Parathyroid adenoma (tissue), 2 donors: ENCODE results near the gene KCNN2.

Experiments used
- H2AFZ ChIP-seq: fragments of 300-600 bp; sonication (generic); one replicate; pipeline ENCODE4 v1.7.0; 2017; ENCODE audit warnings: antibody characterized with exemption, mild to moderate bottlenecking
- H3K27ac ChIP-seq: fragments of 300-600 bp; sonication (generic); one replicate; pipeline ENCODE4 v1.7.0; 2017
- H3K27me3 ChIP-seq: fragments of 300-600 bp; sonication (generic); one replicate; pipeline ENCODE4 v1.7.0; 2017; ENCODE audit warnings: low read length; ENCODE audit not compliant: control insufficient read depth, insufficient read depth
- H3K36me3 ChIP-seq: fragments of 300-600 bp; sonication (generic); one replicate; pipeline ENCODE4 v1.7.0; 2017; ENCODE audit warnings: low read length; ENCODE audit not compliant: control insufficient read depth, insufficient read depth
- H3K4me1 ChIP-seq: fragments of 300-600 bp; sonication (generic); one replicate; pipeline ENCODE4 v1.7.0; 2017; ENCODE audit warnings: control low read depth
- H3K4me2 ChIP-seq: fragments of 300-600 bp; sonication (generic); one replicate; pipeline ENCODE4 v1.7.0; 2017; ENCODE audit warnings: low read length
- H3K4me3 ChIP-seq: fragments of 300-600 bp; sonication (generic); one replicate; pipeline ENCODE4 v1.7.0; 2017; ENCODE audit warnings: low read depth, low read length
- H3K79me2 ChIP-seq: fragments of 300-600 bp; sonication (generic); one replicate; pipeline ENCODE4 v1.7.0; 2017; ENCODE audit warnings: control low read depth
- H3K9ac ChIP-seq: fragments of 300-600 bp; sonication (generic); one replicate; pipeline ENCODE4 v1.7.0; 2017; ENCODE audit warnings: mild to moderate bottlenecking
- H3K9me3 ChIP-seq: fragments of 300-600 bp; sonication (generic); one replicate; pipeline ENCODE4 v1.7.0; 2017; ENCODE audit warnings: low read length; ENCODE audit not compliant: control insufficient read depth
- CTCF ChIP-seq: fragments of 300-600 bp; sonication (generic); IDR thresholded peaks from one replicate; pipeline ENCODE4 v1.7.0; 2017; ENCODE audit warnings: antibody characterized with exemption, mild to moderate bottlenecking
- donor health status: primary hyperparathyroidism.

KCNN2 gene

GRCh38 chr5:114402206-114402605 lies 40.3 kb downstream of the KCNN2 start:
- Histone ChIP-seq H2AFZ (no peak overlapping the region), H3K4me2 (no peak overlapping the region), H3K27me3 (no peaks in the 10 kb centered on the region), H3K79me2 (no peaks in the 10 kb centered on the region), H3K9me3 (no peaks in the 10 kb centered on the region), H3K4me3 (no peak overlapping the region), H3K27ac (no peak overlapping the region), H3K9ac (no peak overlapping the region), H3K36me3 (no peaks in the 10 kb centered on the region), H3K4me1 (no peaks in the 10 kb centered on the region)
- no peak for TF ChIP-seq CTCF

- H3K4me3 ChIP-seq: no peak overlapping the region
Observed at GRCh38 chr5:114407783-114408182, 45.9 kb downstream of the KCNN2 start.

GRCh38 chr5:114408847-114409246 lies 47.0 kb downstream of the KCNN2 start:
- Histone ChIP-seq H3K36me3 (no peaks in the 10 kb centered on the region), H3K27ac (no peak overlapping the region), H3K4me3 (no peak overlapping the region), H3K9ac (no peak overlapping the region), H3K4me2 (no peak overlapping the region), H3K9me3 (no peaks in the 10 kb centered on the region), H3K27me3 (no peaks in the 10 kb centered on the region), H3K79me2 (no peaks in the 10 kb centered on the region), H2AFZ (no peak overlapping the region), H3K4me1 (no peaks in the 10 kb centered on the region)
- no peak for TF ChIP-seq CTCF

More at GRCh38 chr5:114407783-114408182, 45.9 kb downstream of the KCNN2 start:
- no peak overlapping the region for H3K27ac ChIP-seq
- no peaks in the 10 kb centered on the region for H3K79me2 ChIP-seq
- H3K36me3 ChIP-seq: no peaks in the 10 kb centered on the region
- TF ChIP-seq CTCF: no peak
- no peaks in the 10 kb centered on the region for H3K9me3 ChIP-seq
- no peaks in the 10 kb centered on the region for H3K4me1 ChIP-seq
- H3K27me3 ChIP-seq: no peaks in the 10 kb centered on the region
- no peak overlapping the region for H3K9ac ChIP-seq
- no peak overlapping the region for H2AFZ ChIP-seq
- no peak overlapping the region for H3K4me2 ChIP-seq

GRCh38 chr5:114411380-114411931 lies 49.6 kb downstream of the KCNN2 start:
- no peak overlapping the region for H2AFZ ChIP-seq
- H3K4me2 ChIP-seq: no peak overlapping the region

More at GRCh38 chr5:114411380-114411931, 49.6 kb downstream of the KCNN2 start:
- Histone ChIP-seq H3K4me1 (no peaks in the 10 kb centered on the region), H3K27me3 (no peaks in the 10 kb centered on the region), H3K79me2 (no peaks in the 10 kb centered on the region), H3K9me3 (no peaks in the 10 kb centered on the region), H3K4me3 (no peak overlapping the region), H3K36me3 (no peaks in the 10 kb centered on the region), H3K27ac (no peak overlapping the region), H3K9ac (no peak overlapping the region)
- TF ChIP-seq CTCF: no peak
